ENCODE measurements around the gene AAR2. TPM values are rescaled to one million over a fixed set of nuclear protein-coding genes. Genes with fewer than 3 reads are reported as not detected.

Gene AAR2
- total RNA-seq, 1 donor from 2014 or later, result 30.2 TPM

GRCh38 chr20:36264426-36265246 lies 28.4 kb downstream of the AAR2 start:
- no peak overlapping the region for H3K4me3 ChIP-seq (ENCODE audit: low read depth, low read length)
- no peak for TF ChIP-seq CTCF (conservative IDR thresholded peaks at IDR 0.05; ENCODE audit: low read depth, low read length)
- DNase-seq (ENCODE audit: low read depth), result no peak

GRCh38 chr20:36266189-36266588 lies 29.9 kb downstream of the AAR2 start:
- no peak for TF ChIP-seq CTCF (conservative IDR thresholded peaks at IDR 0.05; ENCODE audit: low read depth, low read length)
- H3K4me3 ChIP-seq (ENCODE audit: low read depth, low read length), result no peak overlapping the region
- DNase-seq (ENCODE audit: low read depth), result no peak

GRCh38 chr20:36267605-36268381 lies 31.5 kb downstream of the AAR2 start:
- no peak for TF ChIP-seq CTCF (conservative IDR thresholded peaks at IDR 0.05; ENCODE audit: low read depth, low read length)
- H3K4me3 ChIP-seq (ENCODE audit: low read depth, low read length), result no peak overlapping the region
- no peak for DNase-seq (ENCODE audit: low read depth)

GRCh38 chr20:36268440-36269342 lies 32.4 kb downstream of the AAR2 start:
- H3K4me3 ChIP-seq (ENCODE audit: low read depth, low read length), result no peak overlapping the region
- TF ChIP-seq CTCF (conservative IDR thresholded peaks at IDR 0.05; ENCODE audit: low read depth, low read length), result no peak
- no peak for DNase-seq (ENCODE audit: low read depth)

GRCh38 chr20:36269507-36269906 lies 33.2 kb downstream of the AAR2 start:
- no peak for DNase-seq (ENCODE audit: low read depth)
- no peak for TF ChIP-seq CTCF (conservative IDR thresholded peaks at IDR 0.05; ENCODE audit: low read depth, low read length)
- no peak overlapping the region for H3K4me3 ChIP-seq (ENCODE audit: low read depth, low read length)

GRCh38 chr20:36270744-36271638 lies 34.7 kb downstream of the AAR2 start:
- no peak for DNase-seq (ENCODE audit: low read depth)
- TF ChIP-seq CTCF (conservative IDR thresholded peaks at IDR 0.05; ENCODE audit: low read depth, low read length), result no peak
- H3K4me3 ChIP-seq (ENCODE audit: low read depth, low read length), result no peak overlapping the region

All from epithelial cell of proximal tubule (primary cell).